GM23338 (cell line): ENCODE measurements around the gene SMIM35.

Experiments
- EZH2 ChIP-seq: fragments of 200-600 bp; sonication (generic); IDR thresholded peaks from one replicate; pipeline ENCODE4 v1.8.0; 2017; ENCODE audit warnings: antibody characterized with exemption, mild to moderate bottlenecking, low read depth; ENCODE audit not compliant: unreplicated experiment
- POLR2AphosphoS5 ChIP-seq: IDR thresholded peaks from 2 replicates; pipeline ENCODE4 v1.6.1; 2016; ENCODE audit warnings: antibody characterized with exemption, low read depth
- STAT1 ChIP-seq: IDR thresholded peaks from one replicate; pipeline ENCODE4 v1.6.1; 2016; ENCODE audit warnings: antibody characterized with exemption; ENCODE audit not compliant: unreplicated experiment
- TF ChIP-seq, protein P1 (sequence below), 2 experiments: fragments of 200-600 bp in 1 of 2; sonication (generic) in 1 of 2; conservative IDR thresholded peaks; 2 replicates each; pipeline versions ENCODE4 v1.5.1 to v1.6.1; 2016 to 2017; ENCODE audit warnings: antibody characterized with exemption in 2 of 2, low read depth in 2 of 2, mild to moderate bottlenecking in 2 of 2, moderate library complexity in 1 of 2
- TF ChIP-seq, protein P2 (sequence below): IDR thresholded peaks from 2 replicates; pipeline ENCODE4 v1.6.1; 2016; ENCODE audit warnings: antibody characterized with exemption

DNA sequence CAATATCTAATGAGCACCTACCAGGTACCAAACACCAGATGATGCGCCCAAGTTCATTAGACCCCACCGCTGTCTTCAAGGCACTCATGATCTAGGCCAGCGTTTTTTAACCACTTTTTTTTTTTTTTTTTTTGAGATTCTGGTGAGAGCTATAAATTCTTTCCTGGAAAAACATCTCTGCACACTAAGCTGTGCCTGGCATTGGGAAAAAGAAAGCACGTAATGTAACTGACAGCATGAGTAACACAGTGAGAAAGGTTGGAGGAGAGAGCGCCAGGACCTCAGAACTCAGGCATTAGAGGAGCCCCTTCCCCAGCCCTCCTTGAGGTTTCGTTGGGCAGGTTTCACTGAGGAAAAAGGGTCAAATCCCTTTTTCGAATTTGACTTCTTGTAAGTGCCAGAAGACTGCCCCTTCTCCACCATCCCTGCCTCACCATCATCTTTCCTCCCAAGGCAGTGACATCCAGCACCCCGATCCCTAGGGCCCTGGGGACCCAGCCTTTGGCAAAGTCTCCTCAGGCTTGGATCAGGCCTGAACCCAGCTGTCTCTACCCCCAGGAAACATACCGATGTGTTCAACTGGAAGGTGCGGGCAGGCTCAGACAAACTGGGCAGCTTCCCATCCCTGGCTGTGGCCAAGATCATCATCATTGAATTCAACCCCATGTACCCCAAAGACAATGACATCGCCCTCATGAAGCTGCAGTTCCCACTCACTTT is 26.1 kb upstream of the SMIM35 start:
- TF ChIP-seq EZH2 (no peak), POLR2AphosphoS5 (no peak), STAT1 (no peak)
- TF ChIP-seq, protein P1, sequence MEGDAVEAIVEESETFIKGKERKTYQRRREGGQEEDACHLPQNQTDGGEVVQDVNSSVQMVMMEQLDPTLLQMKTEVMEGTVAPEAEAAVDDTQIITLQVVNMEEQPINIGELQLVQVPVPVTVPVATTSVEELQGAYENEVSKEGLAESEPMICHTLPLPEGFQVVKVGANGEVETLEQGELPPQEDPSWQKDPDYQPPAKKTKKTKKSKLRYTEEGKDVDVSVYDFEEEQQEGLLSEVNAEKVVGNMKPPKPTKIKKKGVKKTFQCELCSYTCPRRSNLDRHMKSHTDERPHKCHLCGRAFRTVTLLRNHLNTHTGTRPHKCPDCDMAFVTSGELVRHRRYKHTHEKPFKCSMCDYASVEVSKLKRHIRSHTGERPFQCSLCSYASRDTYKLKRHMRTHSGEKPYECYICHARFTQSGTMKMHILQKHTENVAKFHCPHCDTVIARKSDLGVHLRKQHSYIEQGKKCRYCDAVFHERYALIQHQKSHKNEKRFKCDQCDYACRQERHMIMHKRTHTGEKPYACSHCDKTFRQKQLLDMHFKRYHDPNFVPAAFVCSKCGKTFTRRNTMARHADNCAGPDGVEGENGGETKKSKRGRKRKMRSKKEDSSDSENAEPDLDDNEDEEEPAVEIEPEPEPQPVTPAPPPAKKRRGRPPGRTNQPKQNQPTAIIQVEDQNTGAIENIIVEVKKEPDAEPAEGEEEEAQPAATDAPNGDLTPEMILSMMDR (conservative IDR thresholded peaks at IDR 0.05; ENCODE audit: low read depth in 2 of 2), result no peak
- TF ChIP-seq, protein P2, sequence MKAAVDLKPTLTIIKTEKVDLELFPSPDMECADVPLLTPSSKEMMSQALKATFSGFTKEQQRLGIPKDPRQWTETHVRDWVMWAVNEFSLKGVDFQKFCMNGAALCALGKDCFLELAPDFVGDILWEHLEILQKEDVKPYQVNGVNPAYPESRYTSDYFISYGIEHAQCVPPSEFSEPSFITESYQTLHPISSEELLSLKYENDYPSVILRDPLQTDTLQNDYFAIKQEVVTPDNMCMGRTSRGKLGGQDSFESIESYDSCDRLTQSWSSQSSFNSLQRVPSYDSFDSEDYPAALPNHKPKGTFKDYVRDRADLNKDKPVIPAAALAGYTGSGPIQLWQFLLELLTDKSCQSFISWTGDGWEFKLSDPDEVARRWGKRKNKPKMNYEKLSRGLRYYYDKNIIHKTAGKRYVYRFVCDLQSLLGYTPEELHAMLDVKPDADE, result no peak
